Measurements from ENCODE around the gene ANXA2.
"Not testable (repeated sequence)": the region's sequence is repeated elsewhere in the genome, so short reads cannot be mapped to it uniquely, and the experiment has no call there.

The ANXA2 gene

DNA sequence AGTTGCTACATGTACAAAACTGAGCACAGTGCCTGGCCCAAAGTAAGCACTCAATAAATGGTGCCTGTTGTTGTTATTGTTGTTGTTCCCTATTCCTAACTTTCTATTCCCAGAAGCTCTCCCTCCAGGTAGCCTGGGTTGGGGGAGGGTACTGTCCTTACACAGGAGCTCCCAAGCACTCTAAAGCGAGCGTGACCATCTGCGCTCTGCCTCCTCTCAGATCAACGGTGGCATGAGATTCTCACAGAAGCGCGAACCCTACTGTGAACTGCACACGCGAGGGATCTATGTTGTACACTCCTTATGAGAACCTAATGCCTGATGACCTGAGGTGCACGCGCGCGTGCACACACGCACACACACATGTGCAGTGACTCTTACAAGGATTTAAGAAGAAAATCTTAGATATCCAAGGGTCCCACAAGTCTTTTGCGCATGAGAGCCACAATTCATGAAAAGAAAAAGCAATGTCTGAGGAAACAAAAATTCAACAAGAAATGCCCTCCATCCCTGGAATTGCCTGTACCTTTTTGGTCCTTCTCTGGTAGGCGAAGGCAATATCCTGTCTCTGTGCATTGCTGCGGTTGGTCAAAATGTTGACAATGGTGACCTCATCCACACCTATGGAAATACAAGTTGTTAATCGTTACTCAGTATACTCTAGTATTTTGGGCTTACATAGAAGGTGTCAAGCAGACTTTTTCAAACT lies 33.7 kb downstream of the ANXA2 start:
- Histone ChIP-seq H3K9me3 (ENCODE audit: insufficient read depth, low read depth, low read length) (no peaks in the 10 kb centered on the region), H3K4me3 (ENCODE audit: low read length) (no peak overlapping the region), H3K27me3 (ENCODE audit: insufficient read depth, low read length) (no peaks in the 10 kb centered on the region), H3K4me1 (ENCODE audit: insufficient read depth, low read length) (no peaks in the 10 kb centered on the region; the same call in 1 of the 2 replicates), H3K36me3 (ENCODE audit: insufficient read depth, low read length) (peaks cover 68% of the 10 kb centered on the region), H3K27ac (ENCODE audit: low read depth, low read length) (no peak overlapping the region), H3K9ac (ENCODE audit: low read depth, low read length) (no peak overlapping the region)
- WGBS: 93% methylated on average over 17 of the region's 17 CpGs

DNA sequence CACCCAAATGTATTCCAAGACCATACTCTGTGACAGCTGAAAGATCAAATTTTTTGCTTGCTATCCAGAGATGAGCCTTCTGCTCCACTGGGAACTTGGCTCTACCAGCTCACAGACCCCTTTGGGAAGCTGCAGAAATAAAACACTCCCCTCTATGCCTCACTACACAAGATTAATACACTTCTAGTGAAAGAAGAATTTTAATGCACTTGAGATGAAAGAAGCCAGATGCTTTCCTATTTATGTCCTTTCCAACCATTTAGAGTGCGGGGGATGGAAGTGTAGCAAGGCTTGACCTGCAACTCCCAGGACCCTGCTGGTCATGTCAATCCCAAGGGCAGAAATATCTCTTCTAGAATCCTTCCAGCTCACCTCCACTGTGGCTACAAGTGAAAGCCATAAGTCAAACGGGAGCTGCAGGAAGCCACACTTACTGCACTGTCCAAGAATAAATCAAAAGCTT lies 34.7 kb downstream of the ANXA2 start:
- no peak overlapping the region for H3K4me3 ChIP-seq (ENCODE audit: low read length)
- no peak overlapping the region for H3K9ac ChIP-seq (ENCODE audit: low read depth, low read length)
- H3K27me3 ChIP-seq (ENCODE audit: insufficient read depth, low read length): no peaks in the 10 kb centered on the region
- no peaks in the 10 kb centered on the region for H3K9me3 ChIP-seq (ENCODE audit: insufficient read depth, low read depth, low read length)
- H3K27ac ChIP-seq (ENCODE audit: low read depth, low read length): no peak overlapping the region
- H3K36me3 ChIP-seq (ENCODE audit: insufficient read depth, low read length): peaks cover 68% of the 10 kb centered on the region
- no peaks in the 10 kb centered on the region for H3K4me1 ChIP-seq (ENCODE audit: insufficient read depth, low read length)
- WGBS: 96% methylated on average over 2 of the region's 2 CpGs

DNA sequence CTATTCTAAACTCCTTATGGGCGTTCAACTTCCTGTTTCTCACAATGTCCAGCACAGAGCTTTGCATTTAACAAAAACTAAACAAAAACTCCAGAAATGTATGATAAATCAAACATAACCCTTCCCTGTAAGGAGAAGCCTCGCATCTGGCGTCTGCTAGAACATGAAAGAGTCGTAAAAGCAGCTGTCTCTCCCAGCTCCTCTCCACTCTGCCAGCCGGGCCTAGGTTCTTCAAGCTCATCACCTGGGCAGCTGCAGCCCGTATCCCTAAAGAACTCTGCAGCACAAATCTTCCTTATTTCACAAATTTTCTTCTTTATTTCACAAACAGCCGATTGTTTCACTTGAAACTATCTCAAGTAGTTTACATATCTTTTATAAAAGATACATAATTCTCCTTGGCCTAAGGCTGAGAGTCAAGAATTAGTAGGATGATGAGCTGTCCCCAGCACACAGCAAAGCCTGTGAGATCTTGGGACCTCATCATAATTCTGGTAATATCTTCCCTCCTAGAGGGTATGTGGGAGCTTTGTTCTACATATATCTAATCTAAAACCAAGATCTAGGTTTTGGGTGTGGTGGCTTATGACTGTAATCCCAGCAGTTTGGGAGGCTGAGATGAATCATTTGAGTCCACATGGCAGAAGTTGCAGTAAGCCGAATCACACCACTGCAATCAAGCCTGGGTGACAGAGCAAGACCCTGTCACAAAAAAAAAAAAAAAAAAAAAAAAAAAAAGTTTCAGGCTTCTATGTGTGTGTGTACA lies 35.3 kb downstream of the ANXA2 start:
- Histone ChIP-seq H3K27ac (ENCODE audit: low read depth, low read length) (no peak overlapping the region), H3K27me3 (ENCODE audit: insufficient read depth, low read length) (no peaks in the 10 kb centered on the region), H3K36me3 (ENCODE audit: insufficient read depth, low read length) (peaks cover 74% of the 10 kb centered on the region), H3K9me3 (ENCODE audit: insufficient read depth, low read depth, low read length) (no peaks in the 10 kb centered on the region), H3K4me1 (ENCODE audit: insufficient read depth, low read length) (no peaks in the 10 kb centered on the region), H3K4me3 (ENCODE audit: low read length) (no peak overlapping the region), H3K9ac (ENCODE audit: low read depth, low read length) (no peak overlapping the region)
- WGBS: 87% methylated on average over 8 of the region's 8 CpGs

DNA sequence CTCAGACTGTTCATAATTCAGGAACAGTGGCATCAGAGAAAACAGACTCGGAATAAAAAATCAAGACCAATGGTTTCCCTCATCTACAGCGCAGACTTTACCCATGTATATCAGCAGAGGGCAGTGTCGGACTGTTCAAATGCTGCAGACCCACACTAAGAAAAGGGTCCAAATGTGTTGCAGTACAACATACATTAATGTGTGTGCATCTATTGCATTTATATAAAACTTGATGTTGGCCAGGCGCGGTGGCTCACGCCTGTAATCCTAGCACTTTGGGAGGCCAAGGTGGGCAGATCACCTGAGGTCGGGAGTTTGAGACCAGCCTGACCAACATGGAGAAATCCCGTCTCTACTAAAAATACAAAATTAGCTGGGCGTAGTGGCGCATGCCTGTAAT lies 38.0 kb downstream of the ANXA2 start:
- H3K9ac ChIP-seq (ENCODE audit: low read depth, low read length); H3K27ac ChIP-seq (ENCODE audit: low read depth, low read length); H3K4me3 ChIP-seq (ENCODE audit: low read length); H3K9me3 ChIP-seq (ENCODE audit: insufficient read depth, low read depth, low read length); H3K27me3 ChIP-seq (ENCODE audit: insufficient read depth, low read length); H3K4me1 ChIP-seq (ENCODE audit: insufficient read depth, low read length): not testable (repeated sequence)
- H3K36me3 ChIP-seq (ENCODE audit: insufficient read depth, low read length): peaks cover 92% of the 10 kb centered on the region
- 90% methylated on average over 10 of the region's 10 CpGs for WGBS

DNA sequence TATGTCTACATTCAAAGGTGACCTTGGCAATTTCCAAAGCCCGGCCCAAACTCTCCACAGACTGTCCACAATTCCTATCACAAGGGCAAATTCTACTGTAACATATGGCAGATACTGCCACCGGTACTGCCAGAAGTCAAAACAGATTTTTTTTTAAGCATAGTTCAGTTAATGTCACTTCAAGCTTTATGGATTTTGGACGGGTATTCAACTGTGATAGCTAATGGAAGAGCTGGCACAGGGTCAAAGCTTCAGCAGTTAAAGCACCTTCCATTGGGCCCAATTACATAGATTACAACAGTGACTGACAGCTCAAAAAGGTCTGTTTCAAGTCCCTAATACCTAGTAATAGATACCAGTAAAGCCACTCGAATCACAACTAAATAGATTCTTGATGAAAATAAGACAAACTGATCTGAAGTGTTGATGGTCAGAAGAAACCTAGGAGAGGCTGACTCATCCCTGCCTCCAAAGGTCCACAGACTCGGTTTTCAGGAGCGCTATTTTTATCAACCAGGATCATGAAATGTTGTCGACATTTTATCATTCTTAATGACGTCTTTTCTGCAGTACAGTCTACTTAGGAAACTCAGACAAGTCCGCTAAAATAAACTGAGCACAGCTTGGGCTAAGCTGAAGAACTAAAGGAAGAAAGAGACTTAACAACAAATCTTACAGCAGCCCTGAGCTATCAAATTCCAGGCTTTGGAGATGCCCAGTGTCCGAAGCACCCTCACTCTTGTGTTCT lies 38.7 kb downstream of the ANXA2 start:
- H3K9me3 ChIP-seq (ENCODE audit: insufficient read depth, low read depth, low read length): no peaks in the 10 kb centered on the region
- H3K4me1 ChIP-seq (ENCODE audit: insufficient read depth, low read length): no peaks in the 10 kb centered on the region
- WGBS: 94% methylated on average over 10 of the region's 10 CpGs
- H3K9ac ChIP-seq (ENCODE audit: low read depth, low read length): no peak overlapping the region
- H3K27ac ChIP-seq (ENCODE audit: low read depth, low read length): no peak overlapping the region
- H3K36me3 ChIP-seq (ENCODE audit: insufficient read depth, low read length): peaks cover 92% of the 10 kb centered on the region
- no peak overlapping the region for H3K4me3 ChIP-seq (ENCODE audit: low read length)
- H3K27me3 ChIP-seq (ENCODE audit: insufficient read depth, low read length): no peaks in the 10 kb centered on the region

DNA sequence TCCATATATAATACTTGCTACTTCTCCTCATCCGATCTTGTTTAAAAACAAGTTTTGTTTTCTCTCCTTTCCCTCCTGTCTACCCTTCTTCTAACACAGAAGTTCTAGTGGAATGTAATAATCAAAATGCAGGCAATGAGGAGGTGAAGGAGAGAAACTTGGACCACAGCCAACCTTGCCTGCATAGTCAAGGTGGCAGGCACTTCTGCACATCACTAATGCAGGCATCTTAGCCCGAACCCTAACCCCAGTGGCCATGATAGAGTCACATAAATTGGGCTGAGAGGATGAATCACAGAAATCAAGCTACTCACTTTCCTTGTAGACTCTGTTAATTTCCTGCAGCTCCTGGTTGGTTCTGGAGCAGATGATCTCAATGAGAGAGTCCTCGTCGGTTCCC lies 41.0 kb downstream of the ANXA2 start:
- Histone ChIP-seq H3K9me3 (ENCODE audit: insufficient read depth, low read depth, low read length) (no peaks in the 10 kb centered on the region), H3K4me3 (ENCODE audit: low read length) (no peak overlapping the region), H3K4me1 (ENCODE audit: insufficient read depth, low read length) (no peaks in the 10 kb centered on the region), H3K36me3 (ENCODE audit: insufficient read depth, low read length) (peaks cover 93% of the 10 kb centered on the region), H3K9ac (ENCODE audit: low read depth, low read length) (no peak overlapping the region), H3K27ac (ENCODE audit: low read depth, low read length) (no peak overlapping the region), H3K27me3 (ENCODE audit: insufficient read depth, low read length) (no peaks in the 10 kb centered on the region)
- WGBS: 97% methylated on average over 4 of the region's 4 CpGs

DNA sequence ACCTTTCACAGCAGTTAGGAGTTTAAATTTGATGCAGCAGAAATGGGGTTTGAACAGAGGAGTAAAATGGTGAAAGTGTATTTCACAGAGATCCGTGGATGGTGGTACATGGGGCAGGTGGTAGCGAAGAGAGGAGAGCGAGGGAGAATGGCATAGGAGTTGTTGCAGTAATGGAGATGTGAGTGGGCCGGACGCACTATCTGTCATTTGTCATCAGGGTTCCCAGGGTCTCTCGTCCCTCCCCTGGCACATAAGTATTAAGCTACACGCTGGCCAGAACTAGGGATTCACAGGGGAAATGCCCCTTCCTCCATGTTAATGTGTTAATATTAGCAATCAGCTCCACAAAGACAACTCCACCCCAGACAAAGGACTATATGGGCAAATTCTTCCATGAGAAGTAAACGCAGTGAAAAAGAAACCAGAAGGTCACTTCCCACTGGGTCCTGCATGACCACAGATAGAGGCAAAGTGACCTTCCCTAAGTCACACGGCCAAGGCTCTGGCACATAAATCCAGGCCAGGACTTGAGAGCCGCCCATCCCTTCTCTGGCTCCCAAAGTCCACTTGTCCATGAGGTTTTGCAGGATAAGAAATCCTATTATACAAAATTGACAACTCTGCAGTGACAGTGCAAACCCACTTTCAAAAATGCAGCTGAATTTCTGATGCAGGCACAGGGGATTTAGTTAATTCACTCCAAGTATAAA lies 42.5 kb downstream of the ANXA2 start:
- Histone ChIP-seq H3K9ac (ENCODE audit: low read depth, low read length) (no peak overlapping the region), H3K36me3 (ENCODE audit: insufficient read depth, low read length) (peaks cover 93% of the 10 kb centered on the region), H3K27ac (ENCODE audit: low read depth, low read length) (no peak overlapping the region), H3K4me1 (ENCODE audit: insufficient read depth, low read length) (no peaks in the 10 kb centered on the region), H3K27me3 (ENCODE audit: insufficient read depth, low read length) (no peaks in the 10 kb centered on the region), H3K9me3 (ENCODE audit: insufficient read depth, low read depth, low read length) (no peaks in the 10 kb centered on the region), H3K4me3 (ENCODE audit: low read length) (no peak overlapping the region)
- 95% methylated on average over 10 of the region's 10 CpGs for WGBS

DNA sequence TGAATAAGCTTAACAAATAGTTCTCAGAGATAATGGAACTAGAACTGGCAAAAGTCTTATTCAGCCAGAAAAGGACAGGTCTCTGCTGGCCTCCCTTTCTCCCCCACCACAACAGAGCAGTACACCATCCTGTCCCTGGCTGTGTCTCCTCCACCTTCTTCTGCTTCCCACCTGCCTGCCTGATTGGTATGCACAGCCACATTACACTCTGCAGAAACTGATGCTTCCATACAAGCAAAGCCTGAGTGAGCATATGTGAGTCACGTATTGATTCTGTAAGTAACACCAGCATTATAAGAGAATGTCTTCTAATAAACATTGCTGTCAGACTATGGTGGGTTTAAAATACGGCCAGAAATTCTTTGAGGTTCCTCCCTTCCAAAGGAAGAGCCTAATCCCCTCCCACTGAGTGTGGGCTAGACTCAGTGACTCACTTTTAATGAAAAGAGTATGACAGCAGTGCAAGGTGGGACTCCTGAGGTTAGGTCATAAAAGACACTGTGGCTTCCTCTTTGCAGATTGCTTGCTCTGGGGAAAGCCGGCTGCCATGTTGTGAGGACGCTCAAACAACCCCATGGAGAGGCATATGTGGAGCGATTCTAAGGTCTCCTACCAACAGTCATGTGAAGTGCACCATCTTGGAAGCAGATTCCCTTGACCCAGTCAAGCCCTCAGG lies 44.4 kb downstream of the ANXA2 start:
- Histone ChIP-seq H3K9ac (ENCODE audit: low read depth, low read length) (no peak overlapping the region), H3K36me3 (ENCODE audit: insufficient read depth, low read length) (peaks cover 90% of the 10 kb centered on the region), H3K27me3 (ENCODE audit: insufficient read depth, low read length) (no peaks in the 10 kb centered on the region), H3K27ac (ENCODE audit: low read depth, low read length) (no peak overlapping the region), H3K4me1 (ENCODE audit: insufficient read depth, low read length) (no peaks in the 10 kb centered on the region), H3K9me3 (ENCODE audit: insufficient read depth, low read depth, low read length) (no peaks in the 10 kb centered on the region), H3K4me3 (ENCODE audit: low read length) (no peak overlapping the region)
- 73% methylated on average over 5 of the region's 5 CpGs for WGBS

DNA sequence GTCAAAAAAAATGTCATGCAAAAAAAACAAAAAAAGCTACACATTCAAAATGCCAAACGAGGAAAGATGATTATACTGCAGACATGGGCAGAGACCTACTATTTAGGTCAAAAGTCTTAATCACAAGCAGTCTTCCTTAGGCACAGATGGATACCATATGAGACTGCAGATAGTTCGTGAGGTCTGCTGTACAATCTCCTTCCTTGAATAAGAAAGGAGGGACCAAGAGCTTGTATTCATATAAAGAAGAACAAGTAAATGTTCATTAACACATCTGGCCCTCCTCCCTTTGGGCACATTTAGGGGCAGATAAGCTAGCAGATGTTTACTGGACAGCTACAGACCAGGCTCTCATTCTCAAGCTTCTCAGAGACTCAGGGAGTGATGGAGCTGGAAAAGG lies 45.3 kb downstream of the ANXA2 start:
- Histone ChIP-seq H3K4me1 (ENCODE audit: insufficient read depth, low read length) (0 out of 2 replicates have a peak, but pooled peaks cover 2% of the 10 kb centered on the region), H3K4me3 (ENCODE audit: low read length) (no peak overlapping the region), H3K27me3 (ENCODE audit: insufficient read depth, low read length) (no peaks in the 10 kb centered on the region), H3K27ac (ENCODE audit: low read depth, low read length) (no peak overlapping the region), H3K36me3 (ENCODE audit: insufficient read depth, low read length) (peaks cover 89% of the 10 kb centered on the region), H3K9me3 (ENCODE audit: insufficient read depth, low read depth, low read length) (no peaks in the 10 kb centered on the region), H3K9ac (ENCODE audit: low read depth, low read length) (no peak overlapping the region)
- WGBS: 89% methylated on average over 2 of the region's 2 CpGs

DNA sequence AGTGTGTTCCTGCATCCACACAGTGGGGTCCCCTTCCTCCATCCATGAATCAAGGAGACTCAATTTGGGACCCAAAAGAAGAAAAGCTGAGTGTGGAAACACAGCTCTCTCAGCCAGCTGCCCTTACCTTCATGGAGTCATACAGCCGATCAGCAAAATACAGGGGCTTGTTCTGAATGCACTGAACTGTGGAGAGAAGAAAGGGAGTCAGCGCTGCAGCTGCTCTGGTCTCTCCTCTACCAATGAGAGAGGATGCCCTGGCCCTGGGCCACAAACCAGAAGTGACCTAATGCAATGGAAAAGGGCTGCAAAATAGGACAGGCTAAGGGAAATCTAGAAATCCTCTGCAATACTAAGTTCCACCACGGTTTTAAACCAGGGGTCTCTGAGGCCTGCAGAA lies 46.7 kb downstream of the ANXA2 start:
- WGBS: 91% methylated on average over 3 of the region's 3 CpGs
- H3K4me1 ChIP-seq (ENCODE audit: insufficient read depth, low read length): 0 out of 2 replicates have a peak, but pooled peaks cover 2% of the 10 kb centered on the region
- no peak overlapping the region for H3K27ac ChIP-seq (ENCODE audit: low read depth, low read length)
- no peak overlapping the region for H3K4me3 ChIP-seq (ENCODE audit: low read length)
- H3K9ac ChIP-seq (ENCODE audit: low read depth, low read length): no peak overlapping the region
- H3K36me3 ChIP-seq (ENCODE audit: insufficient read depth, low read length): peaks cover 92% of the 10 kb centered on the region
- no peaks in the 10 kb centered on the region for H3K27me3 ChIP-seq (ENCODE audit: insufficient read depth, low read length)
- H3K9me3 ChIP-seq (ENCODE audit: insufficient read depth, low read depth, low read length): no peaks in the 10 kb centered on the region

All from HUES64 (cell line).